CD1c-positive myeloid dendritic cell (primary cell): ENCODE data around the gene SIRPA.
A peak's percentile ranks its signal among the peaks of the same experiment; 100 is the strongest.

Source experiments
- DNase-seq: peaks from one replicate; pipeline ENCODE4 v3.0.0-alpha.2; 2016; ENCODE audit errors: extremely low spot score

SIRPA gene

DNA sequence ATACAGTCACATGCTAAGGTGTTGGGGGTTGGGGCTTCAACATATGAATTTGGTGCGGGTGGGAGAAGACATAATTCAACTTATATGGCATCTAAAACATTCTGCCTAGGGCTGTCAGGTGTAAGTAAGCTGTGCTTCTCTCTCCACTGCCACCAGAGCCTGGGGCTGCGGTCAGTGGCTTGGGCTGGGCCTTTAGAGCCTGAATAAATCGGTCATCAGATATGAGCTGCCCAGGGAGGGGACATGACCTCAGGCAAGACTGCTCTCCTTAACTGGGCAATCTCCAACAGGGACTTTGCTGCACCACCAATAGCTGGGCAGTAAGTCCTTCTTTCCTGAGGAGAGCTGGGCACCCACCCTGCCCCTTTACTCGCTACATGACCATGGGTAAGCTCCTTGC, 24.9 kb upstream of the SIRPA start:
- no peak for DNase-seq

DNA sequence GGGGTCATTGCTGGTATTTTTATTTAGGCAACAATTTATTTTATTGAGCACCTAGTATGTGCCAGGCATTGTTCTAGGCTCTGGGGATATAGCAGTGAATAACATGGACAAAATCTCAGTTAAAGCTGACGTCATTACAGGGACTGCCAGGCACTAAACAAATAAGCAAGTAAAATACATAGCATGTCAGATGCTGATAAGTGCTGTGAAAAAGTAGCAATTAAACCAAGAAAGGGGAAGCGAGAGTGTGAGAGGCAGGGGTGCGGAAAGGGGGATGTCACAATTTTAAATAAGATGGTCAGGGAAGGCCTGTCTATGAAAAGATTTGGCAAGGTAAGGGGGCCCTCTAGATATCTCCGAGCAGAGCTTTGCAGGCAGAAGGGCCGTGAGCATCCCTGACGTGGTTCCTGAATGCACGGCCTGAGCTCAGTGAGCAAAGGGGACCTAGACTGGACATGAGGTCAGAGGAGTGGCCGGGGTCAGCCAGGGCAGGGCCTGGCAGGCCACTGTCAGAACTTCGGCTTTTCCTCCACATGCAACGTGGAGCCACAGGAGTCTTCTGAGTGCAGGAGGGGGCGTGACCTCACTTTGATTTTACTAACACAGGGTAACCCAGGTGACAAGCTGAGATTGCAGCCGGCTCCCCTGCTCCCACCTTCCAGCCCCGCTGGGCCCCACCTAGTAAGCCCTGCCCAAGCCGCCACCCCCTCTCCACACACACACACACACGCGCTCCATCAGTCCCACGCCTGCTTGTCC, 24.2 kb upstream of the SIRPA start:
- peak; percentile 88 for DNase-seq

DNA sequence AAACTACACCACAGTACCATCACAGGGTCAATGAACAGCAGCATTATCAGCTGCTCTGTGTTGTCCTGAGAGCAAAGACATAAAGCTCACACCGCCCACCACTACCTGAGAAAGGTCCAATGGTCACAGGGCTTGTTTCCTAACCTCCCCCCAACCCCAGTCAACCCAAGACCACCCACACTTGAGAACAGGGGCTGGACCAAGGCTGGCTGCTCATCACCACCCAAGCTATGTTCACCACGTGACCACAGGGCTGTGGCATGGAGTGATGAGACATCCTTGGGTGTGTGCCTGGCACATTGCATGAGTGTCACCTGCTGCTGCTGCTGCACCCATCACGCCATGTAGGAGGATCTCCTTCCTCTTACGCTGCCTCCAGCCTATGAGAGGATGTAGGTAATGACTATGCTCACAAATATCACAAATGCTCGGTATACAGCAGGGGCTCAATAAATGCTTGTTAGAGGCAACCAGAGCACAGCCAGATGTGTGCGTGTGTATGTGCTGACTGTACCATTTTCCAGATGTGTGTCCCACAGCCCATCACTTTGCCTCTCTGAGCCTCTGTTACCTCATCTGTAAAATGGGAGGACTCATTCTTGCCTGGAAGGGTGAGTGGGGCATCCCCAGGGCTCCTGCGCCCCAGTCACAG, 23.3 kb upstream of the SIRPA start:
- DNase-seq = peak; percentile 93

DNA sequence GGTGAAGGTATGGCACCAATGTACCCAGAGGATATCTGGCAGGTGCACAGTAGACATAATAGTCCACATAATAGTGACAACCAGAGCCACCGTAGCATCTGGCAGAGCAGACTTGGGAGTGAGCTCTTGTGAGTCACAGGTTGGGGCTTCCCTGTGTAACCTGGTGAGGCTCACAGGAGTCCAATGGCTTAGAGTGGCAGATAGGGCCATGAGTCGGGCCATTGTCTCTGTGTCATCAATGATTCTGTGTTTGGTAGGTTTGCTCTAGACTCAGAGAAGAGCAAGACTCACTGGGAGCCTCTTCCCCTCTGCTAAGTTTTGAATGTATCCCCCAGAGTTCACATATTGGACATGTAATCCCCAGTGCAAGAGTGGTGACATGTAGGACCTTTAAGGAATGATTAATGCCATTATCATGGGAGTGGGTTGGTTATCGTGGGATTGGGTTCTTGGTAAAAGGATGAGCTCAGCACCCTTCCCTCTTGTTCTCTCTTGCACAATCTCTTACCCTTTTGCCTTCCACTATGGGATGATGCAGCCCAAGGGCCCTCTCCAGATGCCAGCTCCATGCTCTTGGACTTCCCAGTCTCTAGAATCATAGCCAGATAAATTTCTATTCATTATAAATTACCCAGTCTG, 22.6 kb upstream of the SIRPA start:
- peak; percentile 69 for DNase-seq

DNA sequence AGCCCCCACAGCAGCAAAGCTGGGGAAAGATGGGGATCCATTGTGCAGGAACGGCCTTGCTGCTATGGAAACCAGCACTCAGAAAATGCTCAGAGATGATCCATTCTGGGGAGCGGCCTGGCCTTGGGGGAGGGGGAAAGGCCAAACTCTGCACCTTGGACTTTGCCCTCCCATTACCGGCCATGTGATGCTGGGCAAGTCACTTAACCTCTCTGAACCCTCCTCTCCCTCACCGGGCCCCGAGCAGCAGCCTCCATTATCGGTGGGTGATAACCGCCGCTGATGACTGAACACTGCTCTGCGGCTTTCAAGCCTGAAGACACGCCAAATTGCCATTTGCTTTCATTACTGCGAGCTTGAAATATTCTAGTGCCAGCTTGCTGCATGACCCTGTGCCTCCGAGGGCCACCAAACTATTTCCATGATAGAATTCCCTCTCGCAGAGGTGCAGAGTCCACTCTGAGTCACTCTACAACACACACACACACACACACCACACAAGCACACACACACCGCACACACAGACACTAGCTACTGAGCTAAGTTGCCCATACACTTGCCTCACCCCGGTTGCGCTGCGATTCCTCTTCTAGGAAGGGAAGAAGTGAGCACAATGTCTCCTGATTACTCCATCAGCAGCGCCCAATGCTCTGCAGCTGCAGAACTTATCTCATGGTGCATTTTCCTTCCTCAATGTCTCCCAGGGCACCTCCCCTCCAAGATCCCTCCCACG, 20.6 kb upstream of the SIRPA start:
- DNase-seq = peak; percentile 93

DNA sequence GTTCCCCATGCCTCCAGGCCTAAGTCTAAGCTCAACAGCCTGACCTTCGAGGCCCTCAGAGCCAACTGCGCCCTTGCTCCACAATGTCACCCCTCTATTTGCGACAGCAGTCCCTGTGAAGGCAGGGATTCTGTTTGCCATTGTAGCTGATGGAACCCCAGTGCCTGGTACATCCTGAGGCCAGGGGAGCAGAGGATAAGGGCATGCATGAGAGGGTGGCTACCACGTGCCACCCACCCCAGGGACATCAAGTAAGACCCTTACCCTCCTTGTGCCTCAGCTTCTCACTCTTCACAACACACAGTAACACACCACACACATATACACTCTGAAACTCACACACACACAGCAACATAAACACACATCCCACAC, 20.0 kb upstream of the SIRPA start:
- DNase-seq = no peak

DNA sequence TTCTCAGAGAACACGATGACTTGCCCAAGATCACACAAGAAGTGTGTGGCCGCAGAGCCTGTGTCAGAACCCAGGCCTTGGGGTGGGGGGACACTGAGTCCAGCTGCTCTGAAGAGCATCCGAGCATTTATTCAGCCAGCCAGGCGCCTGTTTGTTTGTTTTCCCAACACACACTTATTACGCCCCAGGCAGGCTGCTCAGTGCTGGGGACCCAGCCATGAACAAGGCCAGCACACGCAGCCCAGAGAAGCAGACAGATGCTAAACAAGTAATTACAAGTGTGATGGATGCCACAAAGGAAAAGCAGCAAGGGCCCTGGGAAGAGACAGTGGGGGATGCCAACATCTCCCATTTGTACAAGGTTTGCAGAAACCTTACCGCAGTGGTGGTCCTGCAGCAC, 19.4 kb upstream of the SIRPA start:
- DNase-seq = no peak

DNA sequence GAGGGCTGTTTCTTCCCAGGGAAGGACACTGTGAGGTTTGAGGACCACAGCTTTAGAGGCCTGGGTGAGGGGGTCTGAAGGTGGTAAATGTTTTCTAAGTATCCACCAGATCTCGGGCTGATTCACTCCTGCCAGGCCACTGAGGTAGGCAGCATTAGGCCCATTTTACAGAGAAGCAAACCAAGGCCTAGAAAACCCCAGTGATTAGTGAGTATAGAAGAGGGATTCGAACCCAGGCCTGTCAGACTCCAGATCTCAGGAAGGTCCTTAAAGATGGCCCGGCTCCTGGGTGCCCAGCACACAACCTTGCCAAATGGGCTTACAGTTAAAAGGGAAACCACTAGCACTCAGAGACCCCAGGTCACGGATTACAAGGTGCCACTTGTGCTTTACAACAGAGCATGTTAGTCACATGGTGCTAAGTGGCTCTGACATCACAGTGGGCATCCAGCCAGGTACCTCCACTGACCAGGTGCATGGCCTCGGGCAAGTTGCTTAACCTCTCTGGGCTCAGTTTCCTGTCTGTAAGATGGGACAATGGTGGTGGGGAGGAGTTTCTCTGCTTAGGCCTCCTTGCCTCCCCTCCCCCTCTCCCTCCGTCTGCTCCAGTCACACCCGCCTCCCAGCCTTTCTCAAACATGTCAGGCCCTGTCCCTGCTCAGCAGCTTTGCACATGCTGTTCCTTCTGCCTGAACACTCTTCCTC, 18.8 kb upstream of the SIRPA start:
- DNase-seq = no peak

DNA sequence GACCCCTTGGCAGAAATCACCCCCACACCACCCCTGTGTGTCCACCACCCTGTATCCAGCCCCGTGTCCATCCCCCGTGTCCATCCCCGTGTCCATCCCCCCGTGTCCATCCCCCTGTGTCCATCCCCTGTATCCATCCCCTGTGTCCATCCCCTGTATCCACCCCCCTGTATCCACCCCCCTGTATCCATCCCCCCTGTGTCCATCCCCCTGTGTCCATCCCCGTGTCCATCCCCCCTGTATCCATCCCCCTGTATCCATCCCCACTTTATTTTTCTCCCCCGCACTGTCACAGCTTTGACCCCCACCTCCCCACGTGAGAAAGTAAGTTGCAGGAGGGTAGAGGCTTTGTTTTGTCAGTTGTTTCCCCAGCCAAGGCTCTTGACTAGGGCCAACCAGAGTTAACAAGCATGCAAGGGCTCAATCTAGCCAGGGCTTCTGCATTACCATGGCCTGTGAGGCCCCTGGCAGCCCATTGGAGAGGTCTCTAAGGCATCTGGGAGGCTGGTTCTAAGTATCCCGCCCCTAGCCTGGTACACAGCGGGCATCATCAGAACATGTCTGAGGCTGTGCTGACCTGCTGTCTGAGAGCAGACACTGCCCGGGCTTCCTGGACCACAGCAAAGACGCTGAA, 18.1 kb upstream of the SIRPA start:
- no peak for DNase-seq

DNA sequence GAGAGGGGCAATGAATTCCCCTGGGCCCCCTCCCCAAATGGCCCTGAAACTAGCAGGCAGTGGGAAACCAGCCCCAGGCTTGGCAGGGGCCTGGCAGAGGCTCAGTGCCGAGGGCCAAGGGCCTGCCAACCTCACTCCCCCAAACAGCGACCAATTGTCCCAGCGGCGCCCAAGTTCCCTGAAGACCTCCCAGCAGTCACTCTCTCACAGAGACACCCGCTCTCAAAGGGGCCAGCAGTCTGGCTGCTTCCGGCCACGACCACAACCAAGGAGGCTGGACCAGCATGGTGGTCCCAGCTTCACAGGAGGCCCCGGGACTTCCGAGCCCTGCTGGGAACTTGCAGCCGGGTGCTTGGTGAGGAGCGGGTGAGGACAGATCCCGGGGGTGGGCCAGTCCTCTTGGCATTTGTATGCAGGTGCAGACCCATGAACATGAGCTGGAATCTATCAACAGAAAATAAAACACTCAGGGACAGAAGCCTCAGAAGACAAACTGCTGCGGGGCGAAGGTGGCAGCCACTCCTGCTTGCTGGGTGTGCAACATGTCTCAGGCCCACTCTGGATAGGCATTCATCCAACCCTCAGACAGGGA, 17.5 kb upstream of the SIRPA start:
- no peak for DNase-seq

DNA sequence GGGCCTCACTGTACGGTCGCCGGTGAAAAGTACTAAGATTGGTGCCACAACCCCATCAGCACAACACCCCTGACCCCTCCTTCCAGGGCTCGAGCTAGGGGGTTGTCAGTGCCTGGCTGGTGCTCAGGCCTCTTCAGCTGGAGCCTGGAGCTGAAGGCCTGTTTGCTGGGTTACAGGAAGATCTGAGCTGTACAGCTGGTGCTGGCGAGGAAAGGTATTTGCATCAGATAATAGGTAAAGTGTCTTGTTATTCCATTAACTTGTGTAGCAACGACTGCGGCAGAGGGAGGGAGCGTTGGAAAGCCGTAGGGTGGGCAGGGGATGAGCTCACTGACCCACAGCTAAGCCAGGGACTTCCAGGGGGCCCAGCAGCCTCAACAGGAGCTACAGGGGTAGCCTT, 15.8 kb upstream of the SIRPA start:
- DNase-seq = no peak

DNA sequence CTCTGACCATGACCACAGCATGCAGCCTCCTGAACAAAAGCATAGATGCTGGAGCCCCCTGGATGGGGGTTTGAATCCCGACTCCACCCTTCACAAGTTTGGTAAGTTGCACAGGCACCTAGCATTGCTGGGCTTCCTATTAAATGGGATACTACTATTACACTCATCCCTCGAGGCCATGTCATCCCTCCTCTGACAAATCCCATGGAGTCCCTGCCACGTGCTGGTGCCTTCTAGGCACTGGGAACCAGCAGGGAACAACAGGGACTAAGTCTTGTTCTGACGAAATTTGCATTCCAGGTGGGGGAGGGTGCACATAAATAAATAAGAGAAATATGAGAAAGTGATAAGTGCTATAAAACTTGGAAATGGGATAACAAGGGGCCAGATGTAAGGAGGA, 15.3 kb upstream of the SIRPA start:
- no peak for DNase-seq

DNA sequence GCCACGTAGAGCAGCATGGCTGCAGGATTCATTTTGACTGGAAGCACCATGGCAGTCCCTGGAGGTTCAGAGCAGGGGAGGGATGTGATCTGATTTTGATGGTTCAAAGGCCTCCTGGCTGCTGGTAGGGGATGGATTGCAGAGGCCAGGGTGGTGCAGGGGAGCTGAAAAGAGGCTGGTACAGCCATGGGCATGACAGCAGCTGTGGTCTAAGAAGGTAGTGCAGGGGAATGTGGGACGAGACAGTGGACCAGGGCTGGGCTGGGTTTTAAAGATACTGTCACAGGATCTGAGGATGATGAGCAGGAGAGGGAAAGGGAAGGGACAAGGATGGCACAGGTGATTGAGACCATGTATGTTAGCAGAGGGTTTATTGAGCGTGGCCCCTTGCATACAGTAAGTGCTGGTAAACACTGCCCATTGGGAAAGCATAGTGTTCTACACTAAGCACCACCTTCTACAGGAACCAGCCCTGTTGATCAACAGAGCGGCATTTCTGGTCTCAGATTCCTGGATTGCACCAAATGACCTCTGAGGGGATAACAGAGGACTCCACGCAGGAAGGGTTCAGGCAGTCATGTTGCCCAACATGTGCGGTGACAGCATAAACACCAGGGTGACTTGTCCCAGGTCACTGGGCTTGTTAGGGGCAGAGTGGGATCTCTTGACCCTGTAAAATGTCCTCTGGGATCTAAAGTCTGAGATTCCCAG, 14.5 kb upstream of the SIRPA start:
- no peak for DNase-seq

DNA sequence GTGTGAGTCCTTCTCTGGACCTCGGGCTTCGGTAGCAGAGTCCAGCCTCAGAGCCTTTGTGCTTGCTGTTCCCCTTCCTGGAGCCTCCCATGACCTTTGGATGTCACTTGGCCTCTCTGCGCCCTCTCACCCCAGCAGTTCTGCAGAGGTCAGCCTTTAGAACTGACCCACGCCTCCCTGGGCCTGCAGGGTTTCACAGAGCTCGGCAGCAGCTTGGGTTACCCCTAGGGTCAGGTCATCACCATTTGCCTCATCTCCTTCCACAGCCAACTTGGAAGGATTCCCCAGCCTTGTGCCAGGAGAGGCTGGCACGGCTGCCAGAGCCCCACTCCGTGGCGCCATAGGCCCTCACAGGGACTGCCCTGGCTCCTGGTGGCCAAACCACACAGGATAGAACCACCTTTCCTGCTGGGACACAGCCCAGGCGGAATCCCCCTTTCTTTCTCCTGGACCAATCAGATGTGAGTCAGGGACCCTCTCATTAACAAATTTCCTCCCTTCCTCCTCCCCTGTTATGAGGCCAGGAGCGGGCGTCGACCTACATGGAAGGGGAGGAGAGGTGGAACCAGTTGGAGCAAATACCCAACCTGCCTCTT, 13.9 kb upstream of the SIRPA start:
- peak; percentile 49 for DNase-seq

DNA sequence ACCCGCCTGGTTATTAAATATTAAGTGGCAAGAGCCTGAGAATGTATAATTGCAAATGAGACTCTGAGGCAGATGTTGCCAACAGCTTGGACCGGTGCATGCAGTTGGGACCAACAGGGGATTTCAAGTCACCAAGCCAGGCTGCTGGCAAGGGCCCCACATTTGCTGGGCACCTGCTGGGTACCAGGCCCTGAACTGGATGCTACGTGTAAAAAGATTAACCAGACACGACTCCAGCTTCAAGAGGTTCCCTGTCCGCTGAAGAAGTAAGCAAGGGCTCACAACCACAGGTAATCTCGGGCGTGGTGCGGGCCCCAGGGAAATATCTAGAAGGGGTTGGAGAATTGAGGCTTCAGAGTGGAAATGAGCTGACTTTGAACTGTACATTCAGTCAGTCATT, 13.2 kb upstream of the SIRPA start:
- DNase-seq = no peak

DNA sequence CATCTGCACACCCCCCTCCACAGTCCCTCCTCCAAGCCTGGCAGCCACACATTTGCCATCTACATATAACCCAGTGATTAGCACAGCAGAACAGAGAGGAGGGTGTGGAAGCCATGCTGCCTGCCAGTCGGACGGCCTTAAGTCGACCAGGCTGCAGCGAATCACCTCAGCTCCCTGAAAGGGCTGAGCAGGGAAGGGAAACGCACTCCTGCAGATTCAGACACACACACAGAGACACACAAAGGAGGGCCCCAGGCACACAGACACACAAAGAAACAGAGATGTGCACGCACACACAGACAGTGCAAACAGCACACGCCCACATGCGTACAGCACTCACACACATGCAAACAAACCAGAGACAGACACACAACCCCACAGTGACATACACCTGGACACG, 11.2 kb upstream of the SIRPA start:
- no peak for DNase-seq

DNA sequence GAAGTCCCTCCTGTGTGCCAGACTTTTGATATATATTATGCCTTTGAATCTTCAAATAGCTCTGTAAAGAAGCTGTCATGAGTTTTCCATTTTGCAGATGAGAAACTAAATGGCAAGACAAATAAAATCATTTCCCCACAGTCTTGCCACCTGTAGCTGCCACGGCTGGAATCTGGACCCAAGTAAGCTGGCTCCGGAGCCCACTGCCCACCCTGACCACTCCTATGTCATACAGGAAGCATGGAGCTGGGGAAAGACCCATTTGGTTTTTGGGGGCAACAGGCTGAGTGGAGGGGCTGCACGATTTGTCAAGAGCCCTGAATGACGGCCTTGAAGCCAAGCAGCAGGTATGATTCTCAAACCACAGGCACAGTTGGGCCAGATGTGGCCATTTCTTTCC, 10.0 kb upstream of the SIRPA start:
- no peak for DNase-seq

DNA sequence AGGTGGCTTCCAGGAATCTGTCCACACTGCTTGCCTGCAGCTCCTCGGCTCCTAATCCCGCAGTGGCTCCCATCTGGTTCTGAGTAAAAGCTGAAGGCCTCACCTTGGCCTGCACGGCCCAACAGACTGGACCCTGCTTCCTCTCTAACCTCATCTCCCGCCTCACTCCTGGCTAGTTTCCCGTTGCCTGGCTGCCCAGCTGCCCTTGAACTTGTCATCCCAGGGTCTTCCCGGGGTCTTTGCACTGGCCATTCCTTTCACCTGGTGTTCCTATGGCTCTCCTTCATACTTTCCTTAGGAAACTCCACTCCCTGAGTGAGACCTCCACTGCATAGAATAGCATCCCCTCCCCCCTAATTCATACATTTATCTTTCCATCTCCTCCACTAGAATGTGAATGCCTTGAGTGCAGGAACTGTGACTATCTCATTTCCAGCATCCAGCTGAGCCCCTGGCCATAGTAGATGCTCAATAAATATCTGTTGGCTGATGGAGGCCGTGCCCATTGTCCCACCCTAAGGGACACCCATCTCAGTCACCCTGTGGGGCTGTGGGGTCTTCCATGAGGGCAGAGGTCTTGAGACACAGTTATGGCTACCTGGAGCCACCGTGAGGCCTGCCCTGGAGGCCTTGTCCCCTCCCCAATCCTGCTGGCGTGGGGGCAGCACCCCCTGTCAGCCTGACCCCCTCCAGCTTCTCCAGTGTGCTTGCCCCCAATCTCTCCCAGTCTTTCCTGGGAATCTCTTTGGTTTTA, 9.1 kb upstream of the SIRPA start:
- no peak for DNase-seq

DNA sequence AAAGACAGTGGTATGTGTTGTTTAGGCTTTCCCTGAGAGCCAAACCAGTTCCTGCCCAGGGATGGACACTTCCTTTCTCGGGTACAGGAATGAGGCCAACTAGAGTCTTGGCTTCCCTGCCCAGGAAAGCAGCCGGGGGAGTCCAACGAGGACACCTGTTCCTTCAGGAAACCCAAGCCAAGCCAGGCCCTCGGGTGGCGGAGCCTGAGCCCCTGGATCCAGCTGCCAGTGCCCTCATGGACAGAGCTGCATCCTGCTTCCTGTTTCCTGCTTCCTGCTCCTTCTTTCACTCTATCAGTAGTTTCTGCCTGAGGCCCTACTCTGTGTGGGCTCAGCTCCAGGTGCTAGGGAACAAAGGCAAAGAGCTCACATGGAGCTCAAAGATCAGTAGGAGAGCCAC, 7.9 kb upstream of the SIRPA start:
- no peak for DNase-seq
